H1 (cell line): ENCODE measurements around the gene TPBGL. TPM values are rescaled to one million over a fixed set of nuclear protein-coding genes. Genes with fewer than 3 reads are reported as not detected.
A peak's percentile ranks its signal among the peaks of the same experiment; 100 is the strongest.

ENCODE experiments used
- CTCF ChIA-PET: fragments of 300-600 bp; sonication (Branson Sonifier 250); formaldehyde crosslinking; loops from one replicate; lab custom pipeline; 2021; ENCODE audit not compliant: partially characterized antibody; lab: Charles Lee
- POLR2A ChIA-PET: fragments of 300-600 bp; sonication (Branson Sonifier 250); formaldehyde crosslinking; loops from one replicate; lab custom pipeline; 2021; ENCODE audit warnings: inconsistent platforms; ENCODE audit not compliant: partially characterized antibody; lab: Charles Lee
- DNase-seq, 2 experiments: peaks; one replicate each; pipeline versions ENCODE4 v3.0.0 to v3.0.0-alpha.2; 2010 to 2022; ENCODE audit warnings: low spot score in 2 of 2, low read depth in 1 of 2, mixed read lengths in 1 of 2
- FAIRE-seq: peaks from 2 replicates; lab custom pipeline; 2011; peaks lifted over from hg19 to GRCh38; lab: Jason Lieb, UNC
- H2AFZ ChIP-seq: 2 replicates; pipeline ENCODE4 v1.8.1; 2012; ENCODE audit warnings: low read length, inconsistent platforms
- H2AK5ac ChIP-seq: 2 replicates; pipeline ENCODE4 v1.6.1; 2013; ENCODE audit warnings: low read depth, low read length
- H2BK120ac ChIP-seq: replicated peaks from 2 replicates; pipeline ENCODE3; 2013; ENCODE audit warnings: low read depth, low read length, inconsistent platforms
- H2BK12ac ChIP-seq: 2 replicates; pipeline ENCODE4 v1.6.1; 2013; ENCODE audit warnings: low read depth, low read length
- H2BK15ac ChIP-seq: 2 replicates; pipeline ENCODE4 v1.6.1; 2013; ENCODE audit warnings: low read length
- H2BK20ac ChIP-seq: 2 replicates; pipeline ENCODE4 v1.6.1; 2013; ENCODE audit warnings: low read length
- H2BK5ac ChIP-seq: 2 replicates; pipeline ENCODE4 v1.6.1; 2013; ENCODE audit warnings: low read depth, low read length
- H3K14ac ChIP-seq: 2 replicates; pipeline ENCODE4 v1.6.1; 2013; ENCODE audit warnings: inconsistent platforms; ENCODE audit not compliant: insufficient read length
- H3K18ac ChIP-seq: 2 replicates; pipeline ENCODE4 v1.6.1; 2013; ENCODE audit warnings: low read length; ENCODE audit errors: extremely low read depth
- H3K23ac ChIP-seq: 2 replicates; pipeline ENCODE4 v1.6.1; 2013; ENCODE audit warnings: inconsistent platforms; ENCODE audit not compliant: insufficient read length
- H3K23me2 ChIP-seq: 2 replicates; pipeline ENCODE4 v1.6.1; 2013; ENCODE audit warnings: low read depth, low read length
- H3K27ac ChIP-seq: 2 replicates; pipeline ENCODE4 v1.6.1; 2011; ENCODE audit warnings: low read depth, low read length, inconsistent platforms
- H3K27me3 ChIP-seq, 4 experiments: replicated peaks in 1 of 4; 1 replicate in 1 of 4; 2 replicates in 3 of 4; pipeline versions ENCODE4 v1.6.1 to v1.8.1; 2011 to 2013; ENCODE audit warnings: low read length in 3 of 4, mild to moderate bottlenecking in 3 of 4, inconsistent platforms in 2 of 4, mixed read lengths in 2 of 4, moderate library complexity in 1 of 4; ENCODE audit not compliant: control insufficient read depth in 3 of 4, insufficient read depth in 3 of 4; ENCODE audit errors: extremely low read depth in 1 of 4
- H3K36me3 ChIP-seq, 4 experiments: 2 replicates each; pipeline versions ENCODE4 v1.6.1 to v1.8.1; 2011 to 2013; ENCODE audit warnings: mild to moderate bottlenecking in 4 of 4, low read length in 3 of 4, moderate library complexity in 2 of 4, control low read depth in 1 of 4, inconsistent platforms in 1 of 4; ENCODE audit not compliant: insufficient read depth in 4 of 4, control insufficient read depth in 2 of 4
- H3K4ac ChIP-seq: replicated peaks from 2 replicates; pipeline ENCODE3; 2013; ENCODE audit warnings: low read length, low read depth, mixed read lengths, inconsistent platforms; ENCODE audit not compliant: insufficient read length
- H3K4me1 ChIP-seq, 4 experiments: replicated peaks in 1 of 4; 1 replicate in 1 of 4; 2 replicates in 3 of 4; pipeline versions ENCODE4 v1.6.1 to v1.8.1; 2011 to 2013; ENCODE audit warnings: low read length in 3 of 4, inconsistent platforms in 2 of 4, mixed read lengths in 1 of 4; ENCODE audit not compliant: insufficient read depth in 4 of 4, control insufficient read depth in 3 of 4
- H3K4me2 ChIP-seq, 2 experiments: 2 replicates each; pipeline versions ENCODE4 v1.6.1 to v1.8.1; 2011 to 2013; ENCODE audit warnings: low read depth in 2 of 2, low read length in 2 of 2, control low read depth in 1 of 2, inconsistent platforms in 1 of 2, mild to moderate bottlenecking in 1 of 2; ENCODE audit not compliant: insufficient read depth in 1 of 2
- H3K4me3 ChIP-seq, 4 experiments: fragments of 200-600, 300-600 bp in 1 of 4; sonication (generic), shearing (Covaris generic), sonication (Bioruptor Twin) in 1 of 4; 2 replicates each; pipeline versions ENCODE4 v1.5.1 to v1.8.1; 2011 to 2016; ENCODE audit warnings: low read length in 4 of 4, low read depth in 3 of 4, control low read depth in 2 of 4, inconsistent platforms in 2 of 4, mild to moderate bottlenecking in 2 of 4, mixed read lengths in 1 of 4, moderate library complexity in 1 of 4; ENCODE audit not compliant: insufficient read depth in 2 of 4; ENCODE audit errors: extremely low read depth in 1 of 4
- H3K56ac ChIP-seq: replicated peaks from 2 replicates; pipeline ENCODE3; 2013; ENCODE audit warnings: low read depth, mild to moderate bottlenecking, mixed read lengths, low read length, inconsistent platforms; ENCODE audit not compliant: insufficient read length
- H3K79me1 ChIP-seq: 2 replicates; pipeline ENCODE4 v1.6.1; 2013; ENCODE audit warnings: low read depth, low read length, control low read depth
- H3K79me2 ChIP-seq, 2 experiments: 2 replicates each; pipeline versions ENCODE4 v1.6.1 to v1.8.1; 2012 to 2013; ENCODE audit warnings: low read length in 2 of 2, mild to moderate bottlenecking in 2 of 2, inconsistent platforms in 1 of 2; ENCODE audit not compliant: insufficient read depth in 2 of 2, control insufficient read depth in 1 of 2
- H3K9ac ChIP-seq, 4 experiments: replicated peaks in 1 of 4; 1 replicate in 1 of 4; 2 replicates in 3 of 4; pipeline versions ENCODE4 v1.6.1 to v1.8.1; 2011 to 2013; ENCODE audit warnings: low read depth in 3 of 4, low read length in 3 of 4, control low read depth in 2 of 4, mild to moderate bottlenecking in 2 of 4, moderate library complexity in 2 of 4, inconsistent platforms in 1 of 4; ENCODE audit errors: extremely low read depth in 1 of 4
- H3K9me3 ChIP-seq, 2 experiments: 2 replicates each; pipeline versions ENCODE4 v1.6.1 to v1.8.1; 2012 to 2013; ENCODE audit warnings: mild to moderate bottlenecking in 2 of 2, moderate library complexity in 2 of 2, control low read depth in 1 of 2, inconsistent platforms in 1 of 2, low read depth in 1 of 2, low read length in 1 of 2, mixed read lengths in 1 of 2; ENCODE audit not compliant: insufficient read depth in 2 of 2
- H4K20me1 ChIP-seq, 2 experiments: replicated peaks in 1 of 2; 2 replicates each; pipeline versions ENCODE3 to v1.8.1; 2011 to 2013; ENCODE audit warnings: inconsistent platforms in 2 of 2, low read length in 2 of 2, mild to moderate bottlenecking in 1 of 2; ENCODE audit not compliant: insufficient read depth in 2 of 2, control insufficient read depth in 1 of 2
- H4K5ac ChIP-seq: 2 replicates; pipeline ENCODE4 v1.6.1; 2013; ENCODE audit warnings: low read length, low read depth, mixed read lengths, inconsistent platforms; ENCODE audit not compliant: insufficient read length
- H4K8ac ChIP-seq: 2 replicates; pipeline ENCODE4 v1.8.0; 2013; ENCODE audit warnings: mild to moderate bottlenecking, moderate library complexity, low read length, inconsistent platforms; ENCODE audit not compliant: insufficient read depth; ENCODE audit errors: extremely low read depth
- H4K91ac ChIP-seq: replicated peaks from 2 replicates; pipeline ENCODE3; 2013; ENCODE audit warnings: low read length, mixed read lengths, inconsistent platforms; ENCODE audit not compliant: insufficient read length
- CTBP2 ChIP-seq: IDR thresholded peaks from 2 replicates; pipeline ENCODE4 v1.7.0; 2011; ENCODE audit warnings: borderline replicate concordance, mild to moderate bottlenecking, moderate library complexity, mixed read lengths, low read length; ENCODE audit not compliant: insufficient read depth, insufficient read length
- EP300 ChIP-seq, 2 experiments: IDR thresholded peaks; 1 replicate in 1 of 2; 2 replicates in 1 of 2; pipeline ENCODE4 v1.6.1; 2011 to 2012; ENCODE audit warnings: low read depth in 2 of 2, low read length in 2 of 2, mild to moderate bottlenecking in 2 of 2, borderline replicate concordance in 1 of 2, inconsistent platforms in 1 of 2, moderate library complexity in 1 of 2
- FOSL1 ChIP-seq: IDR thresholded peaks from 2 replicates; pipeline ENCODE4 v1.6.1; 2011; ENCODE audit warnings: mild to moderate bottlenecking, low read depth, low read length, moderate library complexity; ENCODE audit not compliant: insufficient read depth
- MAFK ChIP-seq: IDR thresholded peaks from 2 replicates; pipeline ENCODE4 v1.6.1; 2012; ENCODE audit warnings: low read depth, mild to moderate bottlenecking, improper control_type of control experiment, low read length
- POLR2AphosphoS5 ChIP-seq: IDR thresholded peaks from 2 replicates; pipeline ENCODE4 v1.6.1; 2011; ENCODE audit warnings: low read depth, low read length
- POU5F1 ChIP-seq: IDR thresholded peaks from 2 replicates; pipeline ENCODE4 v1.6.1; 2011; ENCODE audit warnings: low read depth, mild to moderate bottlenecking, low read length, moderate library complexity
- RFX5 ChIP-seq: IDR thresholded peaks from 2 replicates; pipeline ENCODE4 v1.6.1; 2011; ENCODE audit warnings: low read depth, low read length, improper control_type of control experiment, borderline replicate concordance
- SIX5 ChIP-seq: IDR thresholded peaks from 2 replicates; pipeline ENCODE4 v1.6.1; 2011; ENCODE audit warnings: mild to moderate bottlenecking, low read depth, low read length
- SP1 ChIP-seq: IDR thresholded peaks from 2 replicates; pipeline ENCODE4 v1.6.1; 2011; ENCODE audit warnings: low read depth, low read length
- TAF7 ChIP-seq: optimal IDR thresholded peaks from 2 replicates; pipeline ENCODE3; 2011; ENCODE audit warnings: low read depth, mild to moderate bottlenecking, inconsistent platforms, low read length, moderate library complexity, borderline replicate concordance
- WGBS, 2 experiments: shearing (Covaris generic) in 1 of 2; methylation state at CpG; one replicate each; pipeline versions ENCODE4 v1.1.6 to v1.1.7; 2013 to 2015; ENCODE audit warnings: low lambda C conversion rate in 2 of 2, mixed read lengths in 2 of 2, inconsistent platforms in 1 of 2, low coverage in 1 of 2, missing lambda C conversion rate in 1 of 2; ENCODE audit not compliant: insufficient replicate concordance in 2 of 2, insufficient coverage in 1 of 2, insufficient read length in 1 of 2; ENCODE audit errors: extremely low coverage in 1 of 2, missing lambda C conversion rate in 1 of 2; 5-methylcytosine and 5-hydroxymethylcytosine counted together
- polyA plus RNA-seq, 7 experiments: library from polyadenylated mRNA; depleted of rRNA in 3 of 7; stranded (reverse) in 5 of 7; unstranded in 2 of 7; fragments of >200 nt in 5 of 7; fragments of 200-250 nt in 2 of 7; gene quantifications; 1 replicate in 5 of 7; 2 replicates in 1 of 7; 4 replicates in 1 of 7; pipeline versions ENCODE4 v1.2.1 to v1.2.3, GENCODE V29; 2011 to 2013; ENCODE audit warnings: missing spikeins in 2 of 7, mixed read lengths in 2 of 7
- total RNA-seq: library from RNA; stranded (reverse); fragmentation: NEBNext Ultra II Directional; extraction: Animal tissue kit (Norgen Biotek cat#: 25700); gene quantifications from 2 replicates; pipeline ENCODE4 v1.2.1, GENCODE V29; 2021

The TPBGL gene
- total and polyA plus RNA-seq, 2 of the 8 experiments (the other 6 are each of a cell fraction or from before 2014, with no cell fraction given), result 0.26 to 0.37 TPM

DNA sequence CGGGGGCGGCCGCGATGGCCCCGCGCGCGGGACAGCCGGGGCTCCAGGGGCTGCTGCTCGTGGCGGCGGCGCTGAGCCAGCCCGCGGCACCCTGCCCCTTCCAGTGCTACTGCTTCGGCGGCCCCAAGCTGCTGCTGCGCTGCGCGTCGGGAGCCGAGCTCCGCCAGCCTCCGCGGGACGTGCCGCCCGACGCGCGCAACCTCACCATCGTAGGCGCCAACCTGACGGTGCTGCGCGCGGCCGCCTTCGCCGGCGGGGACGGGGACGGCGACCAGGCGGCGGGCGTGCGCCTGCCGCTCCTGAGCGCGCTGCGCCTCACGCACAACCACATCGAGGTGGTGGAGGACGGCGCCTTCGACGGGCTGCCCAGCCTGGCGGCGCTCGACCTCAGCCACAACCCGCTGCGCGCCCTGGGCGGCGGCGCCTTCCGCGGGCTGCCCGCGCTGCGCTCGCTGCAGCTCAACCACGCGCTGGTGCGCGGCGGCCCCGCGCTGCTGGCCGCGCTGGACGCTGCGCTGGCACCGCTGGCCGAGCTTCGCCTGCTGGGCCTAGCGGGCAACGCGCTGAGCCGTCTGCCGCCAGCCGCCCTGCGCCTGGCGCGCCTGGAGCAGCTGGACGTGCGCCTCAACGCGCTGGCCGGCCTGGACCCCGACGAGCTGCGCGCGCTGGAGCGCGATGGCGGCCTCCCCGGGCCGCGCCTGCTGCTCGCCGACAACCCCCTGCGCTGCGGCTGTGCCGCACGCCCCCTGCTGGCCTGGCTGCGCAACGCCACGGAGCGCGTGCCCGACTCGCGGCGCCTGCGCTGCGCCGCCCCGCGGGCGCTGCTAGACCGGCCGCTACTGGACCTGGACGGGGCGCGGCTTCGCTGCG lies 697 bp downstream of the TPBGL start:
- Histone ChIP-seq H2AFZ (peak overlapping the region; percentile 34; the same call in 1 of the 2 replicates), H4K20me1 (peaks cover 0 to 3% of the 10 kb centered on the region in 2 experiments), H3K27ac (no peak overlapping the region), H3K56ac (no peak overlapping the region), H3K9ac (peak overlapping the region in 3 of 4 experiments; percentile 48 to 69 (median 67); a peak in 5 of 7 replicates), H3K9me3 (no peaks in the 10 kb centered on the region), H3K4ac (no peak overlapping the region), H3K79me2 (no peaks in the 10 kb centered on the region), H4K5ac (no peak overlapping the region), H3K14ac (no peak overlapping the region), H2BK5ac (no peak overlapping the region), H3K18ac (0 out of 2 replicates have a peak overlapping the region, but pooled peaks have one; percentile 40), H3K4me2 (peak overlapping the region; percentile 79 to 83), H3K23ac (no peak overlapping the region), H2BK20ac (no peak overlapping the region), H3K4me3 (peak overlapping the region; percentile 37 to 63 (median 44)), H4K91ac (no peak overlapping the region), H2AK5ac (no peak overlapping the region), H3K23me2 (peaks cover 12% of the 10 kb centered on the region; the same call in 1 of the 2 replicates), H2BK12ac (no peak overlapping the region), H2BK120ac (no peak overlapping the region), H4K8ac (peak overlapping the region; percentile 48; the same call in 1 of the 2 replicates), H3K36me3 (no peaks in the 10 kb centered on the region), H3K4me1 (peaks cover 5 to 19% (median 10%) of the 10 kb centered on the region in 4 experiments), H2BK15ac (no peak overlapping the region), H3K79me1 (no peaks in the 10 kb centered on the region), H3K27me3 (peaks cover 24 to 50% (median 40%) of the 10 kb centered on the region in 4 experiments)
- CTCF ChIA-PET, result interaction anchor here (0.7 to 45.7 kb wide), 23 partner anchors 1 to 219 kb away, joined by 3 to 952 read pairs (median 4); partner anchors contain the start of genes SLCO2B1 and TPBGL
- POLR2A ChIA-PET, result interaction anchor here (1.2 to 2.4 kb wide), 4 partner anchors 18 to 322 kb away, joined by 3 to 10 read pairs (median 5); partner anchors contain the start of gene NEU3
- DNase-seq (peak; percentile 63 to 97), FAIRE-seq (no peak)
- WGBS, 2 experiments, result 2% methylated on average over 81 of the region's 140 CpGs; no CpG with 5 or more reads in 1 of the 2 experiments
- TF ChIP-seq MAFK, result no peak
- peak; percentile 62 for TF ChIP-seq CTBP2
- 0 out of 2 replicates have a peak, but pooled peaks have one; percentile 31 for TF ChIP-seq POLR2AphosphoS5
- TF ChIP-seq TAF7, result peak; percentile 84
- no peak for TF ChIP-seq POU5F1
- no peak for TF ChIP-seq SP1
- TF ChIP-seq SIX5, result no peak
- no peak for TF ChIP-seq RFX5
- 0 out of 3 replicates have a peak, but pooled peaks of 1 of the 2 experiments have one; percentile 70 for TF ChIP-seq EP300 (IDR thresholded peaks at IDR 0.05; ENCODE audit: borderline replicate concordance in 1 of 2, low read depth in 2 of 2, low read length in 2 of 2)
- 0 out of 2 replicates have a peak, but pooled peaks have one; percentile 37 for TF ChIP-seq FOSL1
